Measurements from ENCODE around the gene ALKBH3.

ALKBH3 gene

DNA sequence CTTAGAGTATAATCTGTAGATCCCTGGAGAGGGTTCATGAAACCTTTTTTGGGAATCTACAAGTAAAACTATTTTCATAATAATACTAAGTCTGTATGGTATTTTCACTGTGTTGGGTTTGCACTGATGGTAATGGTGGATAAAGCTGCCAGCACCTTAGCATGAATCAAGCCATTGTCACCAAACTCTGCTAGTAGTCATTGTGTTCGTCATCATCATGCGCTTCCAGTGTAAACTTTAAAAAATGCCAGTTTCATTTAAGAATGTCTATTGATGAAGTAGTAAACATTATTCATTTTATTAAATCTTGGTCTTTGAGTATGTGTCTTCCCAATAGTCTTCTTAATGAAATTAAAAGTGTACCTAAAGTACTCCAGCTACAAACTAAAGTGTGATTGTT, 15.0 kb downstream of the ALKBH3 start:
- DNase-seq = no peak

DNA sequence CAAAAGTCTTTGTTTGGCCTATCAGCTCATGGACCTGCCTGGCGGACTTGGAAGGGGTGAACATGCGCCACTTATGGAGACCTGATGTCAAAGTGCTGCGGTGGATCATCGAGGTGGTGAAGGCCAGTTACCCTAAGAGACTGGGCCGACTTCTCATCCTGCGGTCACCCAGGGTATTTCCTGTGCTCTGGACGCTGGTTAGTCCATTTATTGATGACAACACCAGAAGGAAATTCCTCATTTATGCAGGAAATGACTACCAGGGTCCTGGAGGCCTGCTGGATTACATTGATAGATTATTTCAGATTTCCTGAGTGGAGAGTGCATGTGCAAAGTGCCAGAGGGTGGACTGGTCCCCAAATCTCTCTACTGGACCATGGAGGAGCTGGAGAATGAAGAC, 17.9 kb downstream of the ALKBH3 start:
- no peak for DNase-seq

DNA sequence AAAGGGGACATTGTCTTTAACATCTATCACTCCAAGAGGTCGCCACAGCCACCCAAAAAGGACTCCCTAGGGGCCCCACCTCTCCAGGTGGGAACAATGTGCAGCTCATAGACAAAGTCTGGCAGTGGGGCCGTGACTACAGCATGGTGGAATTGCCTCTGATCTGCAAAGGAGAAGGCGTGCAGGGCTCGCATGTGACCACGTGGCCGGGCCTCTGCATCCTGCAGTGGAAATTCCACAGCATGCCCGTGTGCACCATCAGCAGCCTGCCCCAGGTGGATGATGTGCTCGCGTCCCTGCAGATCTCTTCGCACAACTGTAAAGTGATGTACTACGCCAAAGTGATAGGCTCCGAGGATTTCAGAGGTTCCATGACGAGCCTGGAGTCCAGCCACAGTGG, 18.5 kb downstream of the ALKBH3 start:
- DNase-seq = no peak

GRCh38 chr11:43901551-43901950, 20.9 kb downstream of the ALKBH3 start:
- DNase-seq = no peak

DNA sequence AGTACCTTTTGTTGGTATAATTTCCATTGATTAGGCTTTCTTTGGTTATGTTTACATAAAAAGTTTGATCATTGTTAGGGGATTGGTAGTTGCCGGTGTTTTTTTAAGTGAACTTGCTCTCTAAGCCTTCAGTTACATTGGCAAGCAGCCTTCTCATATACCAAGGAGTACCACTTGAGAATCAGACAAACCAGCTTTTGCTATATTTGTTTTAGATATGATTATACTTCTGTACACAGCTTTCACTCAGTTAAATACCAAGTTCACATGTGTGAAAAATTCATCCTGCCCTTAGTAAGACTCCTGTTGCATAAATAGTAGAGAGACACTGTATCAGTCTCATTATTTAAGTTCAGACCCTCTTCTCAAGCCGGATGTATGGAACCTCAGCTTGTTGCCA, 22.4 kb downstream of the ALKBH3 start:
- DNase-seq = no peak

GRCh38 chr11:43903969-43904368, 23.3 kb downstream of the ALKBH3 start:
- DNase-seq = no peak

GRCh38 chr11:43904742-43905535, 24.3 kb downstream of the ALKBH3 start:
- DNase-seq = no peak

DNA sequence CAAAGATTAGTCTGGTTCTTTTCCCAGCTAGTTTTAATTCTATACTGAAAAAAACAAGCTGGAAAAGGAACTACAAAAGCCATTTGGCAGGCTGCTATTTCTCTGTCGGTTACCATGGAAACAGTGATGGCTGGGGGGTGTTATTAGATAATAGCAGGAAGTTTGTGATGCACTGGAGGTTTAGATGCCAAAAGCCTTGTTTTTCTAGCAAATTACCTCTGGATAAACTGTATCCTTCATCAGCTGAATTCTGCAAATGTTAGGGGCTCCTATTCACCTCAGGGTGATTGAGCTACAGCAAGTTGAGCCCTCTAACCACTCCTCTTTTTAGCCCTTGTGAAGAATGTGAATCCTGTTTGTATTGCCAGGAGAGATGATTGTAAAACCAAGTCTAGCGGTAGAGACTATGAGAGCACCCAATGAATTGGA, 25.2 kb downstream of the ALKBH3 start:
- DNase-seq = no peak

- no peak for DNase-seq
These were observed 26.7 kb downstream of the ALKBH3 start for GRCh38 chr11:43907028-43907975.

- DNase-seq = no peak
These were observed 27.6 kb downstream of the ALKBH3 start for GRCh38 chr11:43908191-43908590.

- no peak for DNase-seq
These were observed 28.1 kb downstream of the ALKBH3 start for GRCh38 chr11:43908683-43909082.

- DNase-seq = no peak
These were observed 33.3 kb downstream of the ALKBH3 start for GRCh38 chr11:43913829-43914380.

- DNase-seq = no peak
These were observed 33.8 kb downstream of the ALKBH3 start for GRCh38 chr11:43914466-43914865.

DNA sequence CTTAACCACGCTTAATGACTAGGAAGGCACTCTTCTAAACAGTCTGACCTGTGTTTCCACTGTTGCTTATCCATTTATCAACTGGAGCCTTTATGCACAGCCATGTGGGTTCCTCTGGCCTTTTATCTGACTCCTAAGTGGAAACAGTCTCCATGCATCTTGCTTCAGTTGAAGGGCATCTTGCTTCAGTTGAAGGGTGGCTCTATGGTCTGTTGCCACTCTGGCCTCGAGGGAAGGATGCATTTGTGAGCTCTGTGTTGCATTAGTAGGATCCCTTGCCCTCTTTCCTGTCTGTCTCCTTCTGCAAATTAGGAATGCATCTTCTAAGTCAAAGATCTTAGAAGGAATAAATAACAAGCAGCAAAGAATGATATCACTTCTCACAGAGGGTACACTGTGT, 36.0 kb downstream of the ALKBH3 start:
- no peak for DNase-seq

DNA sequence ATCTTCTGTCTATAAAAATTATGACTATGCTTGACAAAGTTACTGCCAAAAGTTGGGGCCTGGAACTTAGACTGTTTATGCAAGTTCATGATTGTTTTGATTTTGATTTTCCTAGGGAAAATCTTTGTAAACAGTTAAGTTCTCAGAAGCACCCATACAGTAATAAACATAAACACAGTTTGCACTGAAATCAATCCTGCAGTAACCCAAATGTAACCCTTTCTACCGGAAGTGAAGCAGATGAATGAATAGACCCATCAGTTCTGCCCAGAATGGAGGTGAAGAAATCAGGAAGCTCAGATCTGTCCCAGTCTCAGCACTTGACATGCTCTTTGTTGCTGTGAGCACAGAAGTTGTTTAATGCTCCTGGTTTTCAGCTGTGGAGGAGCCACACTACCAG, 37.2 kb downstream of the ALKBH3 start:
- no peak for DNase-seq

GRCh38 chr11:43918662-43919061, 38.0 kb downstream of the ALKBH3 start:
- no peak for DNase-seq

- no peak for DNase-seq
These were observed 39.4 kb downstream of the ALKBH3 start for GRCh38 chr11:43919852-43920597.

DNA sequence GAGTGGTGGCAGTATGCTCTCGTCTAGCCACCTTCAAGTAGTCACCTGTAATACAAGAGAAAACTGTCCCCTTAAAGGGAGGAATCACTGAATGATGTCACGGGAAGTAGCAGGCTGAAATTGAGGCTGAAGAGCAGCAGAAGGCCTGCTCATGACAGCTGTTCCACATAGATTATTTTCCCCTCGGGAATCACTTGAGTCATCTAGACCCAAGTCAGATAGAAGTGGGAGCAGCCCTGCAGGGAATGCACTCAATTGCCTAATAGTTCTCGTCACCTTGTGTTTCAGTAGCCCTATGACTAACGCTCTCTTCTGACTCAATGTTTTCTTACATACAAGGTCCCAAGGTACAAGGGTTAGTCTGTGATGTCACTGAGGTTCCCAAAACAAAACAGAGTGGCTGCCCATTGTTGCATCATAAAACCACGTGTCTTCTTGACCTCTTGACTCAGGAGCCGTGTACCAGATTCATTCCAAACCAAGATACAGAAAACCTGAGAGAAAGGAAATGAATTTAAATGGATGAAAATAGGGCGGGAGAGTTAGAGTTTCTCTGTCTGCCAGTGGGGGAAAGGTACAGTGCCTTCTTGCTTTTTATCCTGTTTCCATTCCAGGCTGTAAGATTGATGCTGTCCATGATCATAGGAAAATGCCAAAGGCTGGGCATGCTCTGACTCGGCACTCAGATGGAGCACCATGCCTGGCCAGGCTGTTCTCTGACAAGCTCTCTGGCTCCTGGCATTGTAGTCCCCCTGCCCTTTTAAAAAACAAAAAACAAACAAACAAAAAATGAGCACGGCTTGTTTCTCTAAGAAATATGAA, 40.2 kb downstream of the ALKBH3 start:
- DNase-seq = no peak

GRCh38 chr11:43921561-43922294, 41.1 kb downstream of the ALKBH3 start:
- no peak for DNase-seq

GRCh38 chr11:43922295-43922648, 41.6 kb downstream of the ALKBH3 start:
- DNase-seq = no peak

DNA sequence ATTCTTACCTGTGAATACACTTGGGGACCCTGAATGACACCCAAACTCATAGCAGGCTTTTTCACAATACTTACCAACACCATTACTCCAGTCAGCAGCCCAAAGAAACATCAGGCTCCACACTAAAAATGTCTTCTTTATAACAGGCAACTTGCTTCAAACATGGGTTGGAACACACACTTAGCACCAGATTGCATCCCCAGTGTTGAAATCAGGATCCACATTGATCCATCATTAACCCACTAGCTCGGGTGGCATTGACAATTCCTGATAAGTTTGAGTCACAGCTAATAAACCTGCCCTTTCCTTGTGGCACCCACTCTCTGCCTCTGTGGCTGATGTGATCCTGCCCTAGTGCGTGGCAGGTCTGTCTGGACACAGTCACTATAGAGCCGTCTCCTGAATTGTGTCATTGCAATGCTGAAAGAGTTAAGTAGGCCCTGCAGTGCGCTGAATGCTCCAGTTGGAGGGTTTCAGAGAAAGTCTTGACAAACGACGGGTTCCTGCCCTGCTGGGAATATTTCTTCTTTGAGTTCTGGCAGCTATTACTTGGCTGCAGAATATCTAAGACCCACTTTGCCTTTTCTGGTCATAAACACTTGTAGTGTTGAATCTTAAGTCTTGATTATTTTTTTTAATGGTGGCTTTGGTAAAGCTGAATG, 42.2 kb downstream of the ALKBH3 start:
- no peak for DNase-seq
